Measurements from ENCODE around the gene TBCA.

TBCA gene, protein sequence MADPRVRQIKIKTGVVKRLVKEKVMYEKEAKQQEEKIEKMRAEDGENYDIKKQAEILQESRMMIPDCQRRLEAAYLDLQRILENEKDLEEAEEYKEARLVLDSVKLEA

DNA sequence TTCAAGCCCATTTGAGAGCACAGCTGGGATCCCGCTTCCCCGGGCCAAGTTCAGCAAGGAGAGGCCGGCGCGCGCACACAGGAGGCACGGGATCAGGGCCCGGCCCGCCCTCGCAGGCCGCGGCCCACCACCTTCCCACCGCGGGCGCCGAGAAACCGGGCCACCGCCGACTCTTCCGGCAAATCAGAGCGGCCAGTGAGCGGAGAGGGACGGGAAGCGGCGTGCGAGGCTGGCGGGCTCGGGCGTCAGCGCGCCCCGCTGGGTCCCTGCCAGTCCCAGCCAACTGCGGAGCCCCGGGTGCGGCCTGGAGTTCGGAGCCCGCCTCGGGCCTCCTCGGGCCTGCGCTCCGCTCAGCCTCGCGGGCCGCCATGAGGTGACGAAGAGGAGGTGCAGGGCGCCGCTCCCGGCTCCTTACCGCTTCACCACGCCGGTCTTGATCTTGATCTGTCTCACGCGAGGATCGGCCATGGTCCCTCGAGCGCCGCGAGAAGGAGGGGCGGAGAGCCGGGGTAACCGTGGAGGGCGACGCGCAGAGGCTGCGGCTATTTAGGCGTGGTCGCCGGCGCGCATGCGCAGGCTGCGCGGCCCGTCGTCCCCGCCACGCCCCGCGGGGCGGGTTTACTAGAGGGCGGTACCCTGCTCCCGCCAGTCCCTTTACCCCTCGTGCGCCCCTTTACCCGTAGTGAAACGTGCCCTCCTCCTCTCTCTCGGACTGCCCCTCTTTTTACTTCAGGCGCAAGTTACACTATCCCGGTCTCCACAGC is at the start of gene TBCA:
TBCA (minus strand) TSS at position 550 of the 764 bp plus-strand sequence; CDS start at position 468, 82 bp downstream.
- peak; percentile 92 for DNase-seq

DNA sequence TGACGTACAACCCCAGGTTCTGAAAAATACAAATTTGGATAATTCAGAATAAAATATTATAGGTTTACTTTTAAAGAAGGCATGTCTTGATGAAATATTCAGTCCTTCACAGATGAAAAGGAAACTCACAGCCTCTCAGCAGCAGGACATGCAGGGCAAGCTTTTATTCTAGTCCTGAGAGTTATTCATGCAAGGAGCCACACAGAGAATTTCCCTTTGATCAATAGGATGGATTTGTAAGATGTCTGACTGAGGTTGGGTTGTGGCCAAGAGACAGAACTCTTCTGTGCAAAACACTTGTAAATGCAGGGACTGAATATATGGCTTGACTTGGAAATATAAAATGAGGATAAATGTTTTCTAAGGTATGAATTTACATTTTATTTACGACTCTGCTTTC is 48.8 kb upstream of the TBCA start:
- no peak for DNase-seq

- no peak for DNase-seq
Measured at GRCh38 chr5:77816686-77817085, 40.5 kb upstream of the TBCA start.

GRCh38 chr5:77812926-77813589 is 36.9 kb upstream of the TBCA start:
- no peak for DNase-seq

DNA sequence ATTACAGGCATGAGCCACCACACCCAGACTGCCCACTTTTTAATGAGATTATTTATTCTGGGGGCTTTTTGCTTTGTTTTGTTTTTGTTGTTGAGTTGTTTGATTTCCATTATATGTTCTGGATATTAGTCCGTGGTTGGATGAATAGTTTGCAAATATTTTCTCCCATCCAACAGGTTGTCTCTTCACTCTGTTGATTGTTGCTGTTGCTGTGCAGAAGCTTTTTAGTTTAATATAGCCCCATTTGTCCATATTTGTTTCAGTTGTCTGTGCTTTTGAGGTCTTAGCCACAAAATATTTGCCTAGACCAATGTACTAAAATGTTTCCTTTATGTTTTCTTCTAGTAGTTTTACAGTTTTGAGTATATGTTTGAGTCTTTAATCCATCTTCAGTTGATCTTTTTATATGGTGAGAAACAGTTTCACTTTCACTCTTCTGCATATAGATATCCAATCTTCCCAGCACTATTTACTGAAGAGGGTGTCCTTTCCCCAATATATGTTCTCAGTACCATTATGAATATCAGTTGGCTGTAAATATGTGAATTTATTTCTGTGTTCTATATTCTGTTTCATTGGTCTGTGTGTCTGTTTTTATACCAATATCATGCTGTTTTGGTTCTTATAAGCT is 30.2 kb upstream of the TBCA start:
- DNase-seq, result no peak

DNA sequence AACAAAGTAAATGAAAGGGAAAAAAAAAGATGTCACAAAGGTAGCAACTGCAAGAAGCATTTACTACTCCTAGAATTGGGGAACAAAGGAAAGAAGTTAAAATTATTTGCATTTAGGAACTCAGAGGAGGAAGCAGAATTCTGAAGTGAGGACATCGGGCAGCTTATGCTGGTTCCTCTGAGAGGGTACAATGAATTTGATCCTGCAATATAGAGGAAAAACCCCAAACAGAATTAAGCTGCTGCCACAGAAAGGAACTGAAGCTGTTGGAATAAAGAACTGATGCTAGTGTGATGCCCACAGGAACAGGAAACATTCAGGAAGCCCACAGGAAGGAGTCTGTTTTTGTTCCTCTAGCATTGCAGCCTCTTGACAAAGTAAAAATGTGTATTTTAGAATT is 22.3 kb upstream of the TBCA start:
- no peak for DNase-seq

- DNase-seq, result no peak
Measured at GRCh38 chr5:77797136-77797535, 21.0 kb upstream of the TBCA start.

- no peak for DNase-seq
Measured at GRCh38 chr5:77795846-77796245, 19.7 kb upstream of the TBCA start.

DNA sequence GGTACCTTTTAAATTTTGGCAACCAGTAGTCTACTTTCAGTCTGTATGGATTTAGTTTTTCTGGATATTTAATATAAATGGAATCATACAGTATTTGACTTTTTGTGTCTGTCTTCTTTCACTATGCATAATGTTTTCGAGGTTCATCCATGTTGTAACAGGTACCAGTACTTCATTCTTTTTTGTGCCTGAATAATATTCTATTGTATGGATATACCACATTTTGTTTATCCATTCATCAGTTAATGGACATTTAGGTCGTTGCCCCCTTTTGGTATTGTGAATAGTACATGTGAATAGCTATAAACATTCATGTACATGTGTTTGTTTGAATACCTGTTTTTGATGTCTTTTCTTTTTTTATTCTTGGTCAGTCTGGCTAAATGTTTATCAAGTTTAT is 19.1 kb upstream of the TBCA start:
- no peak for DNase-seq

- DNase-seq, result no peak
Measured at GRCh38 chr5:77791926-77792325, 15.8 kb upstream of the TBCA start.

DNA sequence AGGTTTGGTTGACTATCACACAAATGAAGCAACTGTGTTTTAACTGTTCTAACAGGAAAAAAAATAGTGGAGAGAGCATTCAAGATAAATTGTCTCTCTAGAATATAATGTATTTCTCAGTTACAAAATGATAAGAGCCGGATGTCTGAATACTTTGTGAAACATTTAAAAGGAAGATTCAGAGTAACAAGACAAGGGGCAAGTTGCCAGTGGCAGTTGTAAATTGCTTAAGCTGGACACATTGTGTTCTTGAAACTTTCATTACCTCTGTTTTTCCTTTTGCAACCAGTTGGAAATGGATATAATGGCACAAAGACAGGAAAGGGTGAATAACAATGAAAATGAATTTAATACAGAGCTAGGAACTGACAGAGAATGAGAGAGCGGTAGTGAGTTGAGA is 15.2 kb upstream of the TBCA start:
- DNase-seq, result no peak

DNA sequence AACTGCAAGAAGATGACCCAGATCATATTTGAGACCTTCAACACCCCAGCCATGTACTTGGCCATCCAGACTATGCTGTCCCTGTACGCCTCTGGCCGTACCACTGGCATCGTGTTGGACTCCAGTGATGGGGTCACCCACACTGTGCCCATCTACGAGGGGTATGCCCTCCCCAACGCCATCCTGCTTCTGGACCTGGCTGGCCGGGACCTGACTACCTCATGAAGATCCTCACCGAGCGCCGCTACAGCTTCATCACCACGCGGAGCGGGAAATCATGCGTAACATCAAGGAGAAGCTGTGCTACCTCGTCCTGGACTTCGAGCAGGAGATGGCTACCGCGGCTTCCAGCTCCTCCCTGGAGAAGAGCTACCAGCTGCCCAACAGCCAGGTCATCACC is 9.1 kb upstream of the TBCA start:
- DNase-seq, result no peak

GRCh38 chr5:77784735-77785134 is 8.6 kb upstream of the TBCA start:
- no peak for DNase-seq

DNA sequence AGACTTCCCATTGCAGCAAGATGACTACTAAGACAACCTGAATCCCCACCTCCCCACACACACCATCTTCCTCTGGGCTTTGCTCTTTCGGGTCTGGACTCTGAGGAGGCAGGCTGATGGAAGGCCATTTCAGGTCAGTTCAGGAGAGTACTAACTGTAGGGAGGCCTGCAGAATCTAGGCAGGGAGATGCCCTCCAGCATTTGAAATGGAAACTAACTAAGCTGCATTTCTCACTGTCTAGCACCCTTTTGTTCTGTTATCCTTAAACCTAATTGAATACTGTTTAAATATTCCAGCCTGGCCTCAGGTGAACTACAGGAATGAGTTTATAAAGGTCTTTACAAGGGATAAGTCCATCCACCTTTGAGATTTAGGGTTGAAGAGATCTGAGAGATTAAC is 4.9 kb upstream of the TBCA start:
- no peak for DNase-seq

GRCh38 chr5:77778881-77779438 is 2.8 kb upstream of the TBCA start:
- no peak for DNase-seq

GRCh38 chr5:77778398-77778797 is 2.3 kb upstream of the TBCA start:
- DNase-seq, result no peak

- no peak for DNase-seq
Measured at GRCh38 chr5:77777911-77778310, 1.8 kb upstream of the TBCA start.

DNA sequence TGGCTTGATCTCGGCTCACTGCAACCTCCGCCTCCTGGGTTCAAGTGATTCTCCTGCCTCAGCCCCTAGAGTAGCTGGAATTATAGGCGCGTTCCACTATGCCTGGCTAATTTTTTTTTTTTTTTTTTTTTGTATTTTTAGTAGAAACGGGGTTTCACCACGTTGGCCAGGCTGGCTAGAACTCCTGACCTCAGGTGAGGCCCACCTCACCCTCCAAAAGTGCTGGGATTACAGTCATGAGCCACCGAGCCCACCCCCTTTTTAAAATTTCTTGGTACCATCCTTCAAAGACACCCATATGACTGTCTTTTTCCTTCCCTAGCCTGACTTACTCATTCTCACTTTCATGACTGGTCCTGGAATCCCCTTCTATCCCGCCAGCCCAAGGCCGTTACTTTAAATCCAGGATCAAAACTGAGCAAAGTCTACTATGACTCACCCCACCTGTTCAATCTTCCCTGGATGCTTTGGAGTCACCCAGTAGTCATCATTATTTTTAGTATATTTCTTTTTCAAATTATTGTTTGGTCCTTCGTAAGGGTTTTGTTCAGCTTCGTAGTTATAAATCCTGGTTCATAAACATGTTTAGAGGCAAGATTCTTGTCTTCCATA is 1.2 kb upstream of the TBCA start:
- no peak for DNase-seq

- DNase-seq, result no peak
Measured at GRCh38 chr5:77776554-77777206, 541 bp upstream of the TBCA start.

GRCh38 chr5:77774981-77775789 is 954 bp downstream of the TBCA start:
- no peak for DNase-seq

DNA sequence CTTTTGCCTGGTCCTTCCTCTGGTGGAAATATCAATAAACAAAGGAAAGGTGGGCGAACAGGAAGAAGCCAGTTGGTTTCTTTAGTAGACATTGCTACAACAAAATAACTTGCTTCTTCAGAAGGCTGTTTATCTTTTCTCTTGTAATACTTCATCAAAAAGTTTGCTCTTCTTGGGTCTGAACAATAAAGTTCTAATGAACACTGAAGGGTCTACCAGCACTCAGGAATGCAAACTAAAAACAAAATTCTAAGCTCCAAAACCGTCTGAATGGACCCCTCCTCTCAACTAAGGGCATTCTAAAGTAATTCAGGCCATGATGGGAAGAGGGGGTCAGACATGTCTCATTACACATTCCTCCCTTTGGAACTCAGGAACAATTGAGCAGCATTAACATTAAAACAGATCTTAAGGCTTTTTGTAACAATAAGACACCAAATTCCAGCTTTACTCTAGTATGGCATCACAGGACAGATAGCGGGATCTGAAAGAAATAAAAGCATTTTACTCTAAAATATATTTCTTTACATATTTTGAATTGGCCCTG is 2.3 kb downstream of the TBCA start:
- no peak for DNase-seq
